ENCODE measurements around the gene SPANXN4.

DNA sequence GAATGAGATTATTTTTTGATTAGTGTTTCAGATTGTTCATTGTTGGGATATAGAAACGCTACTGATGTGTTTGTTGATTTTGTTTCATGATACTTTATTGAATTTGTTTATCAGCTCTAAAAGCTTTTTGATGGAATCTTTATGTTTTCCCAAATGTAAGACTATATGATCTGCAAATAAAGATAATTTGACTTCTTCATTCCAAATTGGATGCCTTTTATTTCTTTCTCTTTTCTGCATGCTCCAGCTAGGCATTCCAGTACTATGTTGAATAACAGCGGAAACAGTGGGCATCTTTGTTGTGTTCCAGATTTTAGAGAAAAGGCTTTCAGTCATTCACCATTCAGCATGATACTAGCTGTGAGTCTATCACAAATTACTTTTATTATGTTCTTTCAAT is 21.8 kb downstream of the SPANXN4 start:
- TF ChIP-seq, protein P1, sequence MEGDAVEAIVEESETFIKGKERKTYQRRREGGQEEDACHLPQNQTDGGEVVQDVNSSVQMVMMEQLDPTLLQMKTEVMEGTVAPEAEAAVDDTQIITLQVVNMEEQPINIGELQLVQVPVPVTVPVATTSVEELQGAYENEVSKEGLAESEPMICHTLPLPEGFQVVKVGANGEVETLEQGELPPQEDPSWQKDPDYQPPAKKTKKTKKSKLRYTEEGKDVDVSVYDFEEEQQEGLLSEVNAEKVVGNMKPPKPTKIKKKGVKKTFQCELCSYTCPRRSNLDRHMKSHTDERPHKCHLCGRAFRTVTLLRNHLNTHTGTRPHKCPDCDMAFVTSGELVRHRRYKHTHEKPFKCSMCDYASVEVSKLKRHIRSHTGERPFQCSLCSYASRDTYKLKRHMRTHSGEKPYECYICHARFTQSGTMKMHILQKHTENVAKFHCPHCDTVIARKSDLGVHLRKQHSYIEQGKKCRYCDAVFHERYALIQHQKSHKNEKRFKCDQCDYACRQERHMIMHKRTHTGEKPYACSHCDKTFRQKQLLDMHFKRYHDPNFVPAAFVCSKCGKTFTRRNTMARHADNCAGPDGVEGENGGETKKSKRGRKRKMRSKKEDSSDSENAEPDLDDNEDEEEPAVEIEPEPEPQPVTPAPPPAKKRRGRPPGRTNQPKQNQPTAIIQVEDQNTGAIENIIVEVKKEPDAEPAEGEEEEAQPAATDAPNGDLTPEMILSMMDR (IDR thresholded peaks at IDR 0.05; ENCODE audit: poor library complexity) = no peak
- TF ChIP-seq EZH2 (IDR thresholded peaks at IDR 0.05; ENCODE audit: borderline replicate concordance) = no peak
